Mesenchymal stem cell (in vitro differentiated cells and primary cell): ENCODE data around the gene AQP12A.

ENCODE experiments used
- DNase-seq: peaks from one replicate; pipeline ENCODE4 v3.0.0-alpha.2; 2013
- H2AFZ ChIP-seq: one replicate; pipeline ENCODE4 v1.6.1; 2013; ENCODE audit warnings: low read depth, mild to moderate bottlenecking, control low read depth, inconsistent platforms, low read length, moderate library complexity
- H2AK5ac ChIP-seq: 2 replicates; pipeline ENCODE4 v1.6.1; 2013; ENCODE audit warnings: low read length, moderate library complexity, mild to moderate bottlenecking, inconsistent platforms; ENCODE audit not compliant: severe bottlenecking
- H2BK120ac ChIP-seq: one replicate; pipeline ENCODE4 v1.6.1; 2013; ENCODE audit warnings: low read depth, mild to moderate bottlenecking, inconsistent platforms, low read length, moderate library complexity
- H2BK12ac ChIP-seq, 2 experiments: one replicate each; pipeline ENCODE4 v1.6.1; 2013; ENCODE audit warnings: inconsistent platforms in 2 of 2, low read length in 2 of 2, mild to moderate bottlenecking in 2 of 2, moderate library complexity in 2 of 2, control low read depth in 1 of 2
- H2BK15ac ChIP-seq: one replicate; pipeline ENCODE4 v1.6.1; 2013; ENCODE audit warnings: mild to moderate bottlenecking, low read depth, inconsistent platforms; ENCODE audit not compliant: poor library complexity, severe bottlenecking
- H2BK5ac ChIP-seq: 2 replicates; pipeline ENCODE4 v1.6.1; 2013; ENCODE audit warnings: low read depth, mild to moderate bottlenecking, low read length, control low read depth, inconsistent platforms; ENCODE audit not compliant: poor library complexity, severe bottlenecking
- H3K14ac ChIP-seq, 2 experiments: one replicate each; pipeline ENCODE4 v1.6.1; 2013; ENCODE audit warnings: inconsistent platforms in 2 of 2, low read length in 2 of 2, control low read depth in 1 of 2, mild to moderate bottlenecking in 1 of 2, moderate library complexity in 1 of 2
- H3K18ac ChIP-seq, 2 experiments: one replicate each; pipeline ENCODE4 v1.6.1; 2013; ENCODE audit warnings: inconsistent platforms in 2 of 2, low read length in 2 of 2, control low read depth in 1 of 2, low read depth in 1 of 2, mild to moderate bottlenecking in 1 of 2
- H3K23ac ChIP-seq, 2 experiments: one replicate each; pipeline ENCODE4 v1.6.1; 2013; ENCODE audit warnings: inconsistent platforms in 2 of 2, low read length in 2 of 2, mild to moderate bottlenecking in 2 of 2, moderate library complexity in 2 of 2, control low read depth in 1 of 2
- H3K27ac ChIP-seq: 2 replicates; pipeline ENCODE4 v1.5.1; 2013; ENCODE audit warnings: mild to moderate bottlenecking, moderate library complexity, low read length, control low read depth, inconsistent platforms; ENCODE audit not compliant: poor library complexity, severe bottlenecking
- H3K27me3 ChIP-seq, 2 experiments: 2 replicates each; pipeline versions ENCODE4 v1.6.1 to v1.7.0; 2013; ENCODE audit warnings: low read length in 2 of 2, mild to moderate bottlenecking in 2 of 2, moderate library complexity in 2 of 2, control low read depth in 1 of 2, inconsistent platforms in 1 of 2; ENCODE audit not compliant: control insufficient read depth in 1 of 2, insufficient read depth in 1 of 2
- H3K36me3 ChIP-seq, 2 experiments: 2 replicates each; pipeline versions ENCODE4 v1.6.1 to v1.7.0; 2013; ENCODE audit warnings: low read length in 2 of 2, control low read depth in 1 of 2, inconsistent platforms in 1 of 2, low read depth in 1 of 2, mild to moderate bottlenecking in 1 of 2; ENCODE audit not compliant: insufficient read depth in 2 of 2, control insufficient read depth in 1 of 2
- H3K4ac ChIP-seq, 2 experiments: one replicate each; pipeline ENCODE4 v1.6.1; 2013; ENCODE audit warnings: inconsistent platforms in 2 of 2, low read length in 2 of 2, mild to moderate bottlenecking in 2 of 2, moderate library complexity in 2 of 2, control low read depth in 1 of 2, low read depth in 1 of 2
- H3K4me1 ChIP-seq: 2 replicates; pipeline ENCODE4 v1.6.1; 2013; ENCODE audit warnings: low read depth, low read length, control low read depth; ENCODE audit not compliant: control insufficient read depth, insufficient read depth
- H3K4me2 ChIP-seq: 2 replicates; pipeline ENCODE4 v1.6.1; 2013; ENCODE audit warnings: low read length, mild to moderate bottlenecking, inconsistent platforms; ENCODE audit not compliant: poor library complexity, severe bottlenecking
- H3K4me3 ChIP-seq, 2 experiments: 2 replicates each; pipeline versions ENCODE4 v1.5.1 to v1.7.0; 2013; ENCODE audit warnings: low read length in 2 of 2, mild to moderate bottlenecking in 2 of 2, control low read depth in 1 of 2, low read depth in 1 of 2; ENCODE audit not compliant: insufficient read depth in 1 of 2
- H3K79me1 ChIP-seq: replicated peaks from 2 replicates; pipeline ENCODE4 v1.6.1; 2013; ENCODE audit warnings: mild to moderate bottlenecking, control low read depth, low read length, inconsistent platforms; ENCODE audit not compliant: poor library complexity, severe bottlenecking
- H3K9ac ChIP-seq: 2 replicates; pipeline ENCODE4 v1.7.0; 2013; ENCODE audit warnings: mild to moderate bottlenecking, low read length, moderate library complexity
- H3K9me3 ChIP-seq: 2 replicates; pipeline ENCODE4 v1.7.0; 2013; ENCODE audit warnings: mild to moderate bottlenecking, low read length; ENCODE audit not compliant: control insufficient read depth
- H4K8ac ChIP-seq: one replicate; pipeline ENCODE4 v1.6.1; 2013; ENCODE audit warnings: inconsistent platforms, mild to moderate bottlenecking, low read length, moderate library complexity
- H4K91ac ChIP-seq: one replicate; pipeline ENCODE4 v1.6.1; 2013; ENCODE audit warnings: mild to moderate bottlenecking, low read length, inconsistent platforms
- WGBS: methylation state at CpG from one replicate; pipeline ENCODE4 v1.1.7; 2013; ENCODE audit warnings: mixed read lengths; 5-methylcytosine and 5-hydroxymethylcytosine counted together

Gene AQP12A

DNA sequence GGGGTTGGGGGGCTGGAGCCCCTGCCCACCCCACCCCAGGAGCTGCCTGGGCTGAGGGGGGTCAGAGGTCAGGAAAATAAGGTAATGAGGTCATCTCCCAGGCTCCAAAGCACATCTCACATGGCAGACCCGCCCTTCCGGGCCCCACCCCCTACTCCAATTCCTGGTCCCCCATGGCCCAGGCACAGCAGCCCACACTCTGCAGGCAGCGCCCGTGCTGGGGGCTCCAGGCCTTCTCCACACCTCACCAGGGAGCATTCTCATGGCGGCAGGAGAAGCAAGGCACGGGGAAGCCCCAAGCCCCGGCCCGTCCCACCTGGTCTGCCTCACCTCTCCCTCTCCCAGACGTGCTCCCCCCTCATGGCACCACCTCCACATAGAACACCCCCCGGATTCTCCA is 43.8 kb downstream of the AQP12A start:
- no peak overlapping the region for H3K4me3 ChIP-seq
- no peak overlapping the region for H4K91ac ChIP-seq
- no peak overlapping the region for H2AFZ ChIP-seq
- 87% methylated on average over 10 of the region's 10 CpGs for whole genome bisulfite sequencing
- H3K4me1 ChIP-seq = peaks cover 7% of the 10 kb centered on the region
- H2BK12ac ChIP-seq = no peak overlapping the region
- H3K18ac ChIP-seq = no peak overlapping the region
- H2BK15ac ChIP-seq = no peak overlapping the region
- H2AK5ac ChIP-seq = no peak overlapping the region
- H3K4me2 ChIP-seq = no peak overlapping the region
- H3K9me3 ChIP-seq = no peaks in the 10 kb centered on the region
- H3K9ac ChIP-seq = no peak overlapping the region
- H3K14ac ChIP-seq = no peak overlapping the region
- H3K27me3 ChIP-seq = peaks cover 21 to 76% of the 10 kb centered on the region in 2 experiments
- H3K23ac ChIP-seq = no peak overlapping the region
- H2BK5ac ChIP-seq = no peak overlapping the region
- H4K8ac ChIP-seq = no peak overlapping the region
- no peak for DNase-seq
- H3K36me3 ChIP-seq = no peaks in the 10 kb centered on the region
- H3K27ac ChIP-seq = no peak overlapping the region
- no peak overlapping the region for H3K4ac ChIP-seq
- no peaks in the 10 kb centered on the region for H3K79me1 ChIP-seq
- H2BK120ac ChIP-seq = no peak overlapping the region

DNA sequence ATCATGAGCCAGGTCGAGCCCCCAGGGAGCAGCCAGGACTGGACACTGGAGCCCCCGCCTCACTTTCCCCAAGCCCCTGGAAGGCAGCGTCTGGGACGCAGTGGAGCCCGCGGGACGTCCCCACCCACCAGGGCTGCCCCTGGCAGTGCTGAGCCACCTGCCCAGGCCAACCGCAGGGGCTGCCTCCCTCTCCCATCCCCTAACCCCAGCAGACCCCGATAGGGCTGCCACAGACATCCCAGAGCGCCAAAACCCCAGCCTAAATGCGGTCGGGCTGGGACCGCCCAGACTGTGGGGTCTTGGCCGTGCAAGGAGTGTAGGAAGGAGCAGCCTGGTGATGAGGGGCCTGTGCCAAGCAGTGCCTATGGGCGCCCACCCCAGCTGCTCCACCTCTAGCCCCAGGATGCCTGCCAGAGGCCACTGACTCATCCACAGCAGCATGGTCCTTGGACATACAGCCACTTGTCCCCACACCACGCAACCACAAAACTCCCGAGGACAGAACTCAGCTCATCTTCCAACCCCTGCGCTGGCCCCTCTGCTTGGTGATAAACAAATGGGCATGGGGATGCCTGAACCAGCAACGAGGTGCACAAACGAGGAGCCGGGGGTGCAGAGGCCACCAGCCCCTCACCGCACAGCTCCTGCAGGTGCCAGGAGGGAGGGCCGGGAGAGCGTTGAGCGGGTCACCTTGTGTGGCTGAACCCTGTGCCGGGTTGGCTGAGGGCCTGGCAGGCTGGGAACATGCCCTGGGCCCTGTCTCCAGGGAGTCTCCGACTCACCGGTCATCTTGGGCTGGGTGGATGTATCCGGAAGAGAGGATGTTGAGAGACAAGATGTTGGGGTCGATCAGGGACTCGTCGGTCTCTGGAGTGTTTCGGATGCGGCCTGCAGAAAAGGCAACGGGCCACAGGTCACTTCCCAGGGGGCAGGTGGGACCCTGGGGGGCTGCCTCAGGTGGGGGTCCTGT is 44.9 kb downstream of the AQP12A start:
- H3K27me3 ChIP-seq = peaks cover 10 to 77% of the 10 kb centered on the region in 2 experiments
- DNase-seq = no peak
- no peak overlapping the region for H2BK15ac ChIP-seq
- peaks cover 4% of the 10 kb centered on the region for H3K4me1 ChIP-seq
- no peak overlapping the region for H2BK120ac ChIP-seq
- H4K8ac ChIP-seq = no peak overlapping the region
- no peak overlapping the region for H3K14ac ChIP-seq
- H3K4me2 ChIP-seq = no peak overlapping the region
- H2BK5ac ChIP-seq = no peak overlapping the region
- no peak overlapping the region for H3K9ac ChIP-seq
- H2BK12ac ChIP-seq = no peak overlapping the region
- no peak overlapping the region for H3K27ac ChIP-seq
- no peak overlapping the region for H2AFZ ChIP-seq
- no peak overlapping the region for H2AK5ac ChIP-seq
- no peak overlapping the region for H3K4ac ChIP-seq
- no peaks in the 10 kb centered on the region for H3K9me3 ChIP-seq
- no peak overlapping the region for H4K91ac ChIP-seq
- H3K18ac ChIP-seq = no peak overlapping the region
- no peaks in the 10 kb centered on the region for H3K79me1 ChIP-seq
- no peak overlapping the region for H3K4me3 ChIP-seq
- no peak overlapping the region for H3K23ac ChIP-seq
- no peaks in the 10 kb centered on the region for H3K36me3 ChIP-seq
- WGBS = 81% methylated on average over 33 of the region's 35 CpGs

DNA sequence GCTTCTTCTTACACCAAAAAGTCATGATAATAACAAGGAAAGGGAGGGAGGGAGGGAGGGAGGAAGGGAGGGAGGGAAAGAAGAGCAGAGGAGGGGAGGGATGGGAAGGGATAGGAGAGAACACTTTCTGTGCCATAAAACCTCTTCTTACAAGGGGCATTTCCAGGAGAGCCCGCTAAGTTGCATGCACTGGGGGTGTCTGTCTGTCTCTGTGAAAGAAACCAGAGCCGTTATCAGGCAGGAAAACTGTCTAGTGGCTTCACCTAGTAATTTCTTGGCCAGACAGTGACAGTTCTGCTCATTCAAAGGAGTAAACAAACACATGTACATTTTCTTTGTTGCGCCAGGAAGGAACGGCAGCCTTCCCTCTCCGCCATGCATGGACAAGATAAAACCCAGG is 45.8 kb downstream of the AQP12A start:
- WGBS = 6% methylated on average over 5 of the region's 5 CpGs
- no peak overlapping the region for H3K9ac ChIP-seq
- H3K9me3 ChIP-seq = no peaks in the 10 kb centered on the region
- H3K4me2 ChIP-seq = no peak overlapping the region
- H2BK120ac ChIP-seq = no peak overlapping the region
- H3K79me1 ChIP-seq = no peaks in the 10 kb centered on the region
- H3K14ac ChIP-seq = no peak overlapping the region
- no peak overlapping the region for H3K27ac ChIP-seq
- no peak overlapping the region for H4K91ac ChIP-seq
- H3K23ac ChIP-seq = no peak overlapping the region
- H2BK15ac ChIP-seq = no peak overlapping the region
- H2BK12ac ChIP-seq = no peak overlapping the region
- no peak overlapping the region for H2AK5ac ChIP-seq
- no peak overlapping the region for H3K4ac ChIP-seq
- DNase-seq = no peak
- no peak overlapping the region for H3K4me3 ChIP-seq
- peaks cover 4% of the 10 kb centered on the region for H3K4me1 ChIP-seq
- H3K18ac ChIP-seq = no peak overlapping the region
- peaks cover 10 to 82% of the 10 kb centered on the region in 2 experiments for H3K27me3 ChIP-seq
- H3K36me3 ChIP-seq = no peaks in the 10 kb centered on the region
- no peak overlapping the region for H4K8ac ChIP-seq
- no peak overlapping the region for H2AFZ ChIP-seq
- H2BK5ac ChIP-seq = no peak overlapping the region

DNA sequence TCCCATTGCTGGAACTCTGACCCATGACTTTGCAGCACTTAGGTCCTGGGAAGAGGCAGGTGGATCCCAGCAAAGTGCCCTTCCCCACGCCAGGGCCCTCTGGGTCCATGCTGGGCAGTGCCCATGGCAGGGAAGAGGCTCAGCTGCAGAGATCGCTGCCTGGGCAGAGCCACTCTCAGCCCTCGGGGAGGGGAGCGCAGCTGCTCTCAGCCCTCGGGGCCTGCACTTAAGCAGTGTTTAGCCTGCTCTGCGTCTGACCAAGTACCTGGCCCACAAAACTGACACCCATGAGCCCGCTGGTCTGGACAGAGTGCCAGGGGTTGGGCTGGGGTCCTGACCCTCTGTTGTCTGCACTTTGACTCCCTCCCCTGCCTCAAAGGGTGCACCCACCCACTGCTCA is 46.3 kb downstream of the AQP12A start:
- Histone ChIP-seq H3K4me1 (peaks cover 4% of the 10 kb centered on the region), H3K18ac (no peak overlapping the region), H3K27ac (no peak overlapping the region), H2AFZ (no peak overlapping the region), H3K23ac (peak overlapping the region in 1 of 2 experiments; percentile 81), H2BK15ac (no peak overlapping the region), H3K4me2 (no peak overlapping the region), H2BK120ac (no peak overlapping the region), H3K14ac (no peak overlapping the region), H3K4ac (no peak overlapping the region), H4K8ac (no peak overlapping the region), H3K4me3 (no peak overlapping the region), H2AK5ac (no peak overlapping the region), H2BK12ac (no peak overlapping the region), H3K36me3 (no peaks in the 10 kb centered on the region), H3K9ac (no peak overlapping the region), H3K79me1 (no peaks in the 10 kb centered on the region), H3K9me3 (no peaks in the 10 kb centered on the region), H3K27me3 (peaks cover 10 to 83% of the 10 kb centered on the region in 2 experiments), H2BK5ac (no peak overlapping the region), H4K91ac (no peak overlapping the region)
- 22% methylated on average over 7 of the region's 7 CpGs for WGBS
- DNase-seq = no peak
